Stimulated activated naive B cell treated with anti-CD40 and anti-IgM and Interleukin-4, amounts not matched to agents 10 μg/mL and 1 μg/mL and 100 μg/mL, for 72 hours (primary cell): ENCODE measurements around the gene ADGRG1.

Source experiments
- ATAC-seq, 2 donors: fragments of 150-1000 bp; cut with Tn5 transposase; replicated peaks; 2 replicates each; pipeline ENCODE4 v1.10.0; 2021; ENCODE audit warnings: moderate library complexity in 1 of 2
- DNase-seq: peaks from one replicate; pipeline ENCODE4 v3.0.0; 2021
- H3K27ac Mint-ChIP-seq: one replicate; pipeline ENCODE4 v1.8.0; 2022; ENCODE audit warnings: mild to moderate bottlenecking, mixed read lengths
- H3K27me3 Mint-ChIP-seq, 2 donors: one replicate each; pipeline ENCODE4 v1.8.0; 2022; ENCODE audit warnings: mixed read lengths in 2 of 2
- H3K36me3 Mint-ChIP-seq, 2 donors: one replicate each; pipeline ENCODE4 v1.8.0; 2022; ENCODE audit warnings: mixed read lengths in 2 of 2, mild to moderate bottlenecking in 1 of 2
- H3K4me1 Mint-ChIP-seq, 2 donors: one replicate each; pipeline ENCODE4 v1.8.0; 2022; ENCODE audit warnings: mixed read lengths in 2 of 2, mild to moderate bottlenecking in 1 of 2
- H3K4me3 Mint-ChIP-seq, 2 donors: one replicate each; pipeline ENCODE4 v1.8.0; 2022; ENCODE audit warnings: mild to moderate bottlenecking in 2 of 2, mixed read lengths in 2 of 2, moderate library complexity in 1 of 2
- H3K9me3 Mint-ChIP-seq, 2 donors: one replicate each; pipeline ENCODE4 v1.8.0; 2022; ENCODE audit warnings: mixed read lengths in 2 of 2, mild to moderate bottlenecking in 1 of 2

The ADGRG1 gene

DNA sequence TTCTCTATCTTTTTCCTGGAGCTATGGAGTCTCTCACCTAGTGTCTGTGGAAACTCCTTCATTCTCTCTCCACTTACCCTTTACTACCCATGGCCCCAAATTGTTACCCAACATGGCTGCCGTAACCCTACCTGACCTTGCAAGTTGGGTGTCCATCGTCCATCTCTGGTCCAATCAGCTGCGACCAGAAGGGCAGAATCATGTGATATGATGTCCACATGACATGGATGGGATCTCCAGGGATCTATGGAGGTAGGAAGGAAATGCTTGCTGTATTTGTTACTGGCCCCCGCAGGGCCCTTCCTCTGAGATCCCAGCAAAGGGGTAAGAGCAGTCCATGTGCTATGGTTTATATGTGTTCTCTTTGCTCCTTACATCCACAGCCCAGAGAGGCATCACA lies 58.1 kb downstream of the ADGRG1 start:
- H3K36me3 Mint-ChIP-seq = no peaks in the 10 kb centered on the region
- ATAC-seq (no peak), DNase-seq (no peak)
- peaks cover 16 to 23% of the 10 kb centered on the region in 2 donors for H3K4me1 Mint-ChIP-seq
- H3K4me3 Mint-ChIP-seq = no peak overlapping the region
- no peaks in the 10 kb centered on the region for H3K27me3 Mint-ChIP-seq
- no peak overlapping the region for H3K27ac Mint-ChIP-seq
- no peaks in the 10 kb centered on the region for H3K9me3 Mint-ChIP-seq

DNA sequence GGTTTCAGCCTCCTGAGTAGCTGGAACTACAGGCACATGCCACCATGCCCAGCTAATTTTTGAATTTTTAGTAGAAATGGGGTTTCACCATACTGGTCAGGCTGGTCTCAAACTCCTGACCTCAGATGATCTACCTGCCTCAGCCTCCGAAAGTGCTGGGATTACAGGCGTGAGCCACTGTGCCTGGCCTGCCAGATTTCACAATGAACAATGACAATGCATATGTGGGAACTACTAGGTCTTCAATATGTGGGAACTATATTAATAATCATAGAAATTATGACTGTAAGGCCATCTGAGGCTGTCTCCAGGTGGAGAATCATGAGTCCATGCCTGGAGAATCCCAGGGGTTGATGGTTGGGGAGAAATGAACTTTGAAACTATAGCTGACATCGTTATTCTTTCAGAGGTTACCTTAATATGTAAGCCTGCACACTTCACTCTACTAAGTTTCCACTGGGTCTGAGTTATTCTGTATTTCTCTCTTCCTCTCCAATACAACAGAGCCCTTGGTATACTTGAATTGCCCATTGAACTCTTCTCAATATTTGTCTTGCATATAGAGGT lies 59.0 kb downstream of the ADGRG1 start:
- no peak for DNase-seq
- no peaks in the 10 kb centered on the region for H3K9me3 Mint-ChIP-seq
- H3K27ac Mint-ChIP-seq = no peak overlapping the region

DNA sequence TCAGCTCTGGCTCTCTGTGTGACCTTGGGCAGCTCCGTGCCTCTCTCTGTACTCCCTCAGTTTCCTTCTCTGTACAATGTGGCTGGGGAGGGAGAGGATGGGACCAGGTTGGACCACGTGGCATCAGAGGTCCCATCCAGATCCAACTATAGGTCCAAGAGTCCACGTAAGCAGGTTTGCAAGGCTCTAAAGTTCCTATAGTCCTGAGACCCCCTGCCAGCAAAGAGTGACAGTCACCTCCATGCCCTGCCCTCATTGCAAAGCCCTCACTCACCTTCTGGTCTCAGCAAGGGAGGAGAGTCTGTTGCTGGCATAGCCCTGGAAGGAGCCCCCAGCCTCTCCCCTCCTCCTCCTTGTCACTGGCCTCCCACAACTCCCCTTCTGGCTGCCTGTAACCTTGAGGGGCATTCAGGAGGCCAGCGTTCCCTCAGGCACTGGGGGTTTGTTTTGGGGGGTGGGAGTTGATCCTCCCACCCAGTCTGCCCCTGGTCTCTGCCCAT lies 60.1 kb downstream of the ADGRG1 start:
- Mint-ChIP-seq H3K9me3 (no peaks in the 10 kb centered on the region), H3K36me3 (no peaks in the 10 kb centered on the region), H3K4me1 (peaks cover 16 to 23% of the 10 kb centered on the region in 2 donors), H3K27ac (peak overlapping the region; percentile 44), H3K4me3 (no peak overlapping the region), H3K27me3 (no peaks in the 10 kb centered on the region)
- ATAC-seq (no peak), DNase-seq (no peak)

More for the DNA sequence above, 59.0 kb downstream of the ADGRG1 start:
- no peaks in the 10 kb centered on the region for H3K27me3 Mint-ChIP-seq
- H3K36me3 Mint-ChIP-seq = no peaks in the 10 kb centered on the region
- no peak overlapping the region for H3K4me3 Mint-ChIP-seq
- peaks cover 16 to 23% of the 10 kb centered on the region in 2 donors for H3K4me1 Mint-ChIP-seq
- no peak for ATAC-seq

DNA sequence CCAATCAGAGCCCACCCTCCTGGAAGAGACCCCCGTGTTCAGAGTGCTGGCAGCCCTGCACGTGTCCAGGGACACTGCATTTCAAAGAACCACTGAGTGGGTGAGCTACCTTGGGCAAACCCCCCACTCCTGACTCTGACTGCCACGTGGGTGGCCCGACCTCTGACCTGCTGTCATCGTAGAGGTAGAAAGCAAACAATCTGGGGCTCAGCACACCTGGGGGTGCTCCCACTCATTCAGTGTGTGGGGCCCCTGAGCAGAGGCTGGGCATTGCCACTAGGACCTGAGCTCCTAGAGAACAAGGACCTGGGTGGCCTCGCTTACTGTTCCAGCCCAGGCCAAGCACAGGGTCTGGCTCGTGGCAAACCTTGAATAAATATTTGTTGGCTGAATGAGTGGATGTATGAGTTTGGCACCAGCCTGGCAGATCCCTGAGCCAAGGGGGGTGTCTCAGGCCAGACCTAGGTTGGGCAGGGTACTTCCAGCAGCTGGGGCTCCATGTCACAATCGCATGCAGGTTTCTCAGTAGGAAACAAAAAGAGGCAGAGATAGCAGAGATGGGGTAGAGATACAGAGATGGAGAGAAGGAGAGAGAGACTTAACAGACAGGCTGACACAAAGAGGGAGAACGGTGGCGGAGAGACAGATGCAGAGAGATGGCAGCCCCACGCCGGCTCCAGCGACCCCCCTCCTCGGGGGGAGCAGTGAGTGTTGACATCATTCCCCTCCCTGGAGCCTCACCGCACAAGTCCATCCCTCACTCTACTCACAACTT lies 60.7 kb downstream of the ADGRG1 start:
- Mint-ChIP-seq H3K9me3 (no peaks in the 10 kb centered on the region), H3K27ac (peak overlapping the region; percentile 88), H3K4me1 (peaks cover 16 to 23% of the 10 kb centered on the region in 2 donors), H3K27me3 (no peaks in the 10 kb centered on the region), H3K4me3 (peak overlapping the region in 1 of 2 donors; percentile 25), H3K36me3 (no peaks in the 10 kb centered on the region)
- DNase-seq = no peak
- ATAC-seq = peak in 1 of 2 donors; percentile 20

DNA sequence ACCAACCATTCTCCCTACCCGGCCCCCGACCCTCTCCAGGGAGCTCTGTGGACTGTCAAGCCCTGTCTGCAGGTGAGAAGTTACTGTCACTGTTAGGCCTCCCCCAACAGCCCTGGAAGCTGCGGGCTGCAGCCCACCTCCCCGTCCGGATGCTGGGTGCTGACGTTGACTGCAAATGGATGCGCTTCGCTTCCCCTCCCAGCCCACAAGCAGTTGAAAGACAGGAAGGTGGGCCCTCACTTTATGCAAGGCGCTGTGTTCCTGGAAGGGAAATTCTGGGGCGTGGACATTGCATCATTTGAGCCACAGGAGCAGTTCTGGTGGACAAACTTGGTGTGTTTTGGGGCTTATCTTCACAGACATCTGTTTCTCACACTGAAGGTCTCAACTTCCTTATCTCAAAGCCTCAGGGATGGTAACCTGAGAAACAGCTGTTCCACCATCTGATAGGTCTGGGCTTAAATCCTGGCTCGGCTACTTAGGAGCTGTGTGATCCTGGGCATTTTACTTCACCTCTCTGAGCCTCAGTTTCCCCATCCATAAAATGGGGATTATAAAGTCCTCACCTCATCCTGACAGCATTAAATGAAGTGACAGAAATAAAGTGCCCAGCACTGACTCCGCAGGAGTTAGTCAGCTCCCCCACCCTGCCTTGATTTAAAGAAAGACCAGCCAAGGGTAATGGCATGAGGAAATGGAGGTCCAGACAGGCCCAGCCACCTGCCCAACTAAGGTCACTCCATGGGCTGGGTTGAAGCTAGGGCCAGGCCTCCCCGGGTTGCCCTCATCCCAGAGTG lies 61.5 kb downstream of the ADGRG1 start:
- H3K27me3 Mint-ChIP-seq = no peaks in the 10 kb centered on the region
- no peaks in the 10 kb centered on the region for H3K9me3 Mint-ChIP-seq
- H3K4me1 Mint-ChIP-seq = peaks cover 20 to 28% of the 10 kb centered on the region in 2 donors
- peak overlapping the region; percentile 25 to 41 for H3K4me3 Mint-ChIP-seq
- ATAC-seq = peak; percentile 74 to 78
- no peaks in the 10 kb centered on the region for H3K36me3 Mint-ChIP-seq
- H3K27ac Mint-ChIP-seq = peak overlapping the region; percentile 88
- DNase-seq = peak; percentile 48

DNA sequence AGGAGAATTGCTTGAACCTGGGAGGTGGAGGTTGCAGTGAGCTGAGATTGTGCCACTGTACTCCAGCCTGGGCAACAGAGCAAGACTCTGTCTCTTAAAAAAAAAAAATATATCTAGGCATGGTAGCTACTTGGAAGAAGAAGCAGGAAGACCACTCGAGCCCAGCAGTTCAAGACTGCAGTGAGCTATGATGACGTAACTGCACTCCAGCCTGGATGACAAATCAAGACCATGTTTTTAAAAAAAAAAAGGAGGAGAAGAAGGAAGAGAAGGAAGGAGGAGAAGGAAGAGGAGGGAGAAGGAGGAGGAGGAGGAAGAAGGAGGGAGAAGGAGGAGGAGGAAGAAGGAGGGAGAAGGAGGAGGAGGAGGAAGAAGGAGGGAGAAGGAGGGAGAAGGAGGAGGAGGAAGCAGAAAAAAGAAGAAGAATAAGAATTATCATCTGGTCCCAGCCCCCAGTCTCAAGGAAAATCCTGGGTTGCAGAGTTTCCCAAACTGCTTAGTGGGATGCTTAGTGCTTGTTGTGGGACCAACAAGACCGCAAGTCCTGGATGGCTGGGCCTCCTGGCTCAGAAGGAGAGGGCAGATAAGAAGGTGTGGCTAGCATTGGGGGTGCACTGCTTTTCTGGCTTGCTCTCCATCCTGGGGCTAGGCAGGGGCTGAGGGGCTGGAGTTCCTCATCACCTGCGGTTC lies 62.5 kb downstream of the ADGRG1 start:
- no peaks in the 10 kb centered on the region for H3K27me3 Mint-ChIP-seq
- no peak overlapping the region for H3K27ac Mint-ChIP-seq
- H3K36me3 Mint-ChIP-seq = no peaks in the 10 kb centered on the region
- no peaks in the 10 kb centered on the region for H3K9me3 Mint-ChIP-seq
- no peak for ATAC-seq
- H3K4me1 Mint-ChIP-seq = peaks cover 24 to 33% of the 10 kb centered on the region in 2 donors
- H3K4me3 Mint-ChIP-seq = no peak overlapping the region
- no peak for DNase-seq

DNA sequence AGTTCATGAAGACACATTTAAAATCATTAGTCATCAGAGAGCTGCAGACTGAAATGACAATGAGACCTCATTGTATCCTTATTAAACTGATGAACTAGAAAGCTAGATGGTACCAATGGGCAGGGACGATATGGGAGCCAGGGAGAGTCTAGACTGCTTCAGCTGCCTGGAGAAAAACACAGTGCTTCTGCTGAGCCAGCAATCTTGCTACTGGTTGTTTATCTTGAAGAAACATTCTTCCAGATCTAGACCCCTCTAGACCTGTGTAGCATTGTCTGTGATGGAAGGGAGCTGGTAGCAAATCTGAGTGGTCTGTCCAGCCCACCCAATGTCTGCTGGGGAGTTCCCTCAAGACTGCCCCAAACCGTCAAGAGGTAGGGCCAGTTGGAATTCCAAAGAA lies 64.2 kb downstream of the ADGRG1 start:
- H3K4me1 Mint-ChIP-seq = peaks cover 24 to 33% of the 10 kb centered on the region in 2 donors
- no peak overlapping the region for H3K27ac Mint-ChIP-seq
- H3K9me3 Mint-ChIP-seq = no peaks in the 10 kb centered on the region
- no peak for ATAC-seq
- no peak for DNase-seq
- no peaks in the 10 kb centered on the region for H3K27me3 Mint-ChIP-seq
- H3K36me3 Mint-ChIP-seq = no peaks in the 10 kb centered on the region
- H3K4me3 Mint-ChIP-seq = no peak overlapping the region

DNA sequence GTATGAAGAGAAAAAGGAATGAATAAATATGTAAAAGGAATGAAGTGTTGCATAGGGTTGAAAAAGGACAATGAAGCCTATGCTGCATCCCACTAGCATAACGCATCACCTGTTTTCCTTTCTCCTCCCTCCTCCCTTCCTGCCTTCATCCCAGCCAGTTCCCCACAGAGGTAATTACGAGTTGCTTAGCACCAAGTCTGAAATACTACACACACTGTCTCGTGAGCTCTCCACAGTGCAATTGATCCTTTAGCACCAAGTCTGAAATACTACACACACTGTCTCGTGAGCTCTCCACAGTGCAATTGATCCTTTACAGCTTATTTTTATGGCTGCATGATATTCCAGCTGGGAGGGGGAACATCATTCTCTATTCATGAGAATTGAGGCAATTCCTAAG lies 65.1 kb downstream of the ADGRG1 start:
- Mint-ChIP-seq H3K4me3 (no peak overlapping the region), H3K4me1 (peaks cover 24 to 33% of the 10 kb centered on the region in 2 donors)

DNA sequence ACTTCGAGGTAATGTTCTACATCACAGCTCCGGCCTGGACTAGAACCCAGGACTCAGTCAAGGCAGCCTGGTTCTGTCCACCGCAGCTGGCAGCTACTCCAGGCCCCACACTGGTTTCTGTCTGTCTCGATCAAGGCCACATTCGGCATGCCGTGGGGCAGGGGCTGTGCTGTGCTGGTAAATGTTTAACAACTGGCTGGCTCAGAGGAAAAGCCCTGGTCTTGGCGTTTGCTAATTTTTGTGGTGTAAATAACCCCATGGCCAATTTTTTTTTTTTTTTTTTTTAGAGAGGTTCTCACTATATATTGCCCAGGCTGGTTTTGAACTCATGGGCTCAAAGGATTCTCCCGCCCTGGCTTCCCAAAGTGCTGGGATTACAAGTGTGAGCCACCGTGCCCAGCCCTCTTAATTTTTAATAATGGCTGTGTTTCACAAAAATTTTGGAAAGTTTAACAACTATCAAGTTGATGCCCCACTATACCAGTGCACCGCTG lies 65.8 kb downstream of the ADGRG1 start:
- H3K4me3 Mint-ChIP-seq = peak overlapping the region in 1 of 2 donors; percentile 81
- ATAC-seq = no peak
- H3K27ac Mint-ChIP-seq = peak overlapping the region; percentile 93
- no peaks in the 10 kb centered on the region for H3K9me3 Mint-ChIP-seq
- no peaks in the 10 kb centered on the region for H3K27me3 Mint-ChIP-seq
- DNase-seq = no peak
- H3K36me3 Mint-ChIP-seq = no peaks in the 10 kb centered on the region
- H3K4me1 Mint-ChIP-seq = peaks cover 22 to 28% of the 10 kb centered on the region in 2 donors

More for the DNA sequence above, 65.1 kb downstream of the ADGRG1 start:
- H3K27me3 Mint-ChIP-seq = no peaks in the 10 kb centered on the region
- no peaks in the 10 kb centered on the region for H3K9me3 Mint-ChIP-seq
- DNase-seq (no peak), ATAC-seq (no peak)
- no peak overlapping the region for H3K27ac Mint-ChIP-seq
- no peaks in the 10 kb centered on the region for H3K36me3 Mint-ChIP-seq

DNA sequence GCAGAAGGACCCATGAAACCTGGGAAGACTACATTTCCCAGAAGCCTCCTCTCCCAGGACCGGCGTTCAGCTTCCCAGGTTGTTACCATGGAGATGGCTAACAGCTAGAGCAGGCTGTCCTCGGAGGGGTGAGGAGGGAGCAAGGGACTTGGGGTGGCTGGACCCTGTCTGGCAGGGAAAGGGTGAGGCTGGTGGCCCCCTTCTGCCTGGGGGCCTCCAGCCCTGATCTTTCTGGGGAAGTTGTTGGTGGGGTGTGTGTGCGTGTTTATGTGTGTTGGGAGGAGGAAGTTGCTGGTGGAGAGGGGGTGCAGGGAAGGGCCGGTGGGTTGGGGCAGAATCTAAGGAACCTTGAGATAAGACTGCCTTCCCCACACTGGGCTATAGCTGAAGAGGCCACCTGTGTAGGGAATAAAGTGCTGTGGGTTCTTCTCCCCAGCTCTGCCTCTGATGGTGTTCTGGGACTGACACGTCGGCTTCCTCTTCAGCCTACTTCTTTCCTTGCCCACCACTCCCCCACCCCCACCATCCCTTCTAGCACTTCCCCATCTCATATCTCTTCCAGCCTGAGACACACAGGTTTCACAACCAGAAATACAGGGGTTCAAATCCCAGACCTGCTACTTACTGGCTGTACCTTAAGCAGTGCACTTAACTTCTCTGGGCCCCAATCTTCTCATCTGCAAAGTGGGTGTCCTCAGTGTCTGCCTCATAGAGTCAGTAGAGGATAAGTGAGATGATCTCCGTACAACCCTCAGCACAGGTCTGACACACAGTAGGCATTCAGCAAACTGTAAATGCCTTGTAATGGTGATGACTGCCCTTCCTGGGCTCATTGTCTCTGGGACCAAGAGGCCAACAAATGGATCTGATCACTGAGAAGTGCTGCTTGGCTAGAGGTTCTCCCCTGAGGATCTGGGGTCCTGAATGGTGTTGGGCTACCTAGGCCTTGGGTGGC lies 66.6 kb downstream of the ADGRG1 start, which contains the start of gene DRC7:
TSS of gene DRC7 (plus strand) at position 82 of the 955 bp plus-strand sequence. CDS start 3,144 bp downstream, outside the sequence.
- Mint-ChIP-seq H3K4me3 (peak within 1 kb of the TSS; percentile 81 to 92), H3K36me3 (no peaks in the 10 kb centered on the region), H3K9me3 (no peaks in the 10 kb centered on the region), H3K27me3 (no peaks in the 10 kb centered on the region), H3K4me1 (peaks cover 15 to 21% of the 10 kb centered on the region in 2 donors), H3K27ac (peak within 1 kb of the TSS; percentile 93)
- DNase-seq = peak; percentile 29
- ATAC-seq = peak; percentile 79 to 81

DNA sequence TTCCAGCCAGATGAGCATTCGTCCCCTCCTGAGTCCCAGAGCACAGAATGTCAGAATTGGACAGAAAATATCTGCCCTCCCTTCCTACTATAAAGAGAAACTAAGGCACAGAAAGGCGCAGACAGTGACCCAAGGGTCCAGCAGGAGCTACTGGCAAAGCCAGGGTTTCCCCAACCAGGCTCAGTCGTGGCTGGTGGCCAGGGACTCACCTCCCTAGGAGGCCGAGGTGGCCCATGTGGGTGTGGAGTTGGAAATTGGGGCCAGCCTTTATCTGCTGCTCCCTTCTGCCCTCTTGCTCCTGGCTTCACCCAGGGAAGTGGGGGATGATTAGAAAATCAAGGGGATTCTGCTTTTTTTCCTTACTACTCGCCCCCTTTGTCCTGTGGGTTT lies 67.2 kb downstream of the ADGRG1 start:
- no peak for ATAC-seq
- no peak overlapping the region for H3K27ac Mint-ChIP-seq
- H3K4me1 Mint-ChIP-seq = peaks cover 11 to 15% of the 10 kb centered on the region in 2 donors
- H3K4me3 Mint-ChIP-seq = no peak overlapping the region
- DNase-seq = no peak
- no peaks in the 10 kb centered on the region for H3K9me3 Mint-ChIP-seq
- no peaks in the 10 kb centered on the region for H3K27me3 Mint-ChIP-seq
- no peaks in the 10 kb centered on the region for H3K36me3 Mint-ChIP-seq

DNA sequence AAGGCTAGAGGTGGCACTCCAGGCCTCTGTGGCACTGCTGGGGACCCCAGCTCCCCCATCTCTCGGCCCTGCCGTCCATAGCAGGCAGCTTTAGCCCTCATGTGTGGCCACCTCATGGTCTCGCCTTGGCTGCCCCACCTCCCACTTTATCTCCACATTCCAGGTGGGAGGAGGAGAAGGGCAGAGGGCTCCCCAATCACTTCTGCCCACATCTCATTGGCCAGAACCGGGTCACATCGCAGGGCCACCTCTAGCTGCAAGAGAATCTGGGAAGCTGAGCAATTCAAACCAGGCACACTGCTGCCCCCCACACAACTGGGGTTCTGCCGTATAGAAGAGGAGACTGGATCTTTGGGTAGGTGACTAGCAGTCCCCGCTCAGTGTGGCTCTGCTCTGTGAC lies 67.8 kb downstream of the ADGRG1 start:
- Mint-ChIP-seq H3K27me3 (no peaks in the 10 kb centered on the region), H3K4me1 (peaks cover 9 to 10% of the 10 kb centered on the region in 2 donors), H3K27ac (no peak overlapping the region), H3K36me3 (no peaks in the 10 kb centered on the region), H3K4me3 (no peak overlapping the region), H3K9me3 (no peaks in the 10 kb centered on the region)
- no peak for DNase-seq
- ATAC-seq = no peak
